OCI-LY1 (cell line): ENCODE measurements around the gene CBFA2T2.
"Not testable (repeated sequence)": the region's sequence is repeated elsewhere in the genome, so short reads cannot be mapped to it uniquely, and the experiment has no call there.

Source experiments
- H2AFZ ChIP-seq: fragments of 200-600 bp; sonication (generic), shearing (Covaris generic); 2 replicates; pipeline ENCODE4 v1.6.0; 2014; ENCODE audit warnings: antibody characterized with exemption, mild to moderate bottlenecking, low read length
- H3F3A ChIP-seq: fragments of 200-600 bp; sonication (generic), shearing (Covaris generic); 2 replicates; pipeline ENCODE4 v1.6.0; 2014; ENCODE audit warnings: mild to moderate bottlenecking, antibody characterized with exemption, low read length, moderate library complexity; ENCODE audit not compliant: insufficient read depth
- H3K27ac ChIP-seq: fragments of 200-600 bp; sonication (generic); 2 replicates; pipeline ENCODE4 v1.5.1; 2014; ENCODE audit warnings: low read length, mixed run types, mild to moderate bottlenecking, low read depth; ENCODE audit not compliant: poor library complexity, severe bottlenecking
- H3K27me3 ChIP-seq: fragments of 200-600 bp; sonication (generic); 2 replicates; pipeline ENCODE4 v1.6.0; 2014; ENCODE audit warnings: antibody characterized with exemption, mild to moderate bottlenecking, low read length, moderate library complexity; ENCODE audit not compliant: insufficient read depth
- H3K36me3 ChIP-seq: fragments of 200-600 bp; sonication (generic); 2 replicates; pipeline ENCODE4 v1.6.1; 2014; ENCODE audit warnings: mild to moderate bottlenecking, antibody characterized with exemption, low read length, moderate library complexity, mixed read lengths; ENCODE audit not compliant: insufficient read depth
- H3K4me1 ChIP-seq: fragments of 200-600 bp; sonication (generic); 2 replicates; pipeline ENCODE4 v1.5.1; 2014; ENCODE audit warnings: mild to moderate bottlenecking, low read length, moderate library complexity; ENCODE audit not compliant: insufficient read depth, severe bottlenecking
- H3K4me2 ChIP-seq: fragments of 200-600 bp; sonication (generic), shearing (Covaris generic); 2 replicates; pipeline ENCODE4 v1.6.1; 2014; ENCODE audit warnings: low read length
- H3K4me3 ChIP-seq: fragments of 200-600 bp; sonication (generic); 2 replicates; pipeline ENCODE4 v1.5.1; 2014; ENCODE audit warnings: low read length, low read depth, mild to moderate bottlenecking, mixed read lengths; ENCODE audit not compliant: poor library complexity, severe bottlenecking
- H3K79me2 ChIP-seq: fragments of 200-600 bp; shearing (Covaris generic); 2 replicates; pipeline ENCODE4 v1.6.1; 2016; ENCODE audit warnings: mixed run types, low read length, mixed read lengths; ENCODE audit not compliant: insufficient read depth
- H3K9ac ChIP-seq: fragments of 200-600 bp; sonication (generic), shearing (Covaris generic); 2 replicates; pipeline ENCODE4 v1.6.1; 2014; ENCODE audit warnings: mild to moderate bottlenecking, low read length, mixed read lengths
- H3K9me2 ChIP-seq: fragments of 200-600 bp; sonication (generic), shearing (Covaris generic); 2 replicates; pipeline ENCODE4 v1.6.1; 2014; ENCODE audit warnings: low read depth, mild to moderate bottlenecking, low read length, mixed read lengths
- H3K9me3 ChIP-seq: fragments of 200-600 bp; shearing (Covaris generic); 2 replicates; pipeline ENCODE4 v1.6.1; 2014; ENCODE audit warnings: low read length, mixed read lengths
- H4K20me1 ChIP-seq: fragments of 200-600 bp; sonication (generic), shearing (Covaris generic); 2 replicates; pipeline ENCODE4 v1.6.0; 2016; ENCODE audit warnings: mild to moderate bottlenecking, low read length; ENCODE audit not compliant: insufficient read depth
- CTCF ChIP-seq: fragments of 200-600 bp; sonication (generic), shearing (Covaris generic); IDR thresholded peaks from 2 replicates; pipeline ENCODE4 v1.5.1; 2017; ENCODE audit warnings: mild to moderate bottlenecking, antibody characterized with exemption, low read length, moderate library complexity, mixed read lengths
- EZH2 ChIP-seq: fragments of 200-600 bp; sonication (generic), shearing (Covaris generic); IDR thresholded peaks from 2 replicates; pipeline ENCODE4 v1.8.0; 2017; ENCODE audit warnings: borderline replicate concordance, mixed run types, mild to moderate bottlenecking, antibody characterized with exemption, low read length, moderate library complexity, mixed read lengths

Gene CBFA2T2

GRCh38 chr20:33490023-33490933 is at the start of gene CBFA2T2:
Gene CBFA2T2, plus strand, starts transcription at chr20:33490096. Its CDS starts 172 bp downstream, at chr20:33490268.
- Histone ChIP-seq H3K9me2 (no peaks in the 10 kb centered on the region), H3K9ac (peak within 1 kb of the TSS; percentile 96)

GRCh38 chr20:33440562-33440961 is 49.3 kb upstream of the CBFA2T2 start:
- H3K27me3 ChIP-seq, H3K9me2 ChIP-seq, H4K20me1 ChIP-seq, H3K9ac ChIP-seq, H3K9me3 ChIP-seq, H2AFZ ChIP-seq, H3K79me2 ChIP-seq, H3K4me3 ChIP-seq, H3K36me3 ChIP-seq, H3F3A ChIP-seq: not testable (repeated sequence)
- Histone ChIP-seq H3K4me2 (peak overlapping the region; percentile 94; the same call in 1 of the 2 replicates), H3K27ac (peak overlapping the region; percentile 60), H3K4me1 (peaks cover 56% of the 10 kb centered on the region)

More at GRCh38 chr20:33490023-33490933, at the start of gene CBFA2T2:
- no peaks in the 10 kb centered on the region for H3F3A ChIP-seq
- H4K20me1 ChIP-seq = no peaks in the 10 kb centered on the region
- H2AFZ ChIP-seq = peak within 1 kb of the TSS; percentile 89; the same call in 1 of the 2 replicates
- H3K9me3 ChIP-seq = no peaks in the 10 kb centered on the region
- peaks cover 20% of the 10 kb centered on the region for H3K79me2 ChIP-seq
- peak within 1 kb of the TSS; percentile 100 for H3K4me2 ChIP-seq
- no peaks in the 10 kb centered on the region for H3K27me3 ChIP-seq
- H3K4me1 ChIP-seq = peaks cover 23% of the 10 kb centered on the region
- peak within 1 kb of the TSS; percentile 89 for H3K4me3 ChIP-seq
- TF ChIP-seq EZH2 (no peak), CTCF (no peak)
- peak within 1 kb of the TSS; percentile 77 for H3K27ac ChIP-seq
- H3K36me3 ChIP-seq = no peaks in the 10 kb centered on the region

- H3K9ac ChIP-seq = no peak overlapping the region
Observed at GRCh38 chr20:33441142-33441955, 48.5 kb upstream of the CBFA2T2 start.

More at GRCh38 chr20:33441142-33441955, 48.5 kb upstream of the CBFA2T2 start:
- Histone ChIP-seq H3K27me3 (no peaks in the 10 kb centered on the region), H3K4me2 (peak overlapping the region; percentile 94), H4K20me1 (no peaks in the 10 kb centered on the region), H3K4me3 (no peak overlapping the region), H3F3A (peaks cover 5% of the 10 kb centered on the region; the same call in 1 of the 2 replicates), H2AFZ (no peak overlapping the region), H3K36me3 (no peaks in the 10 kb centered on the region), H3K79me2 (no peaks in the 10 kb centered on the region), H3K27ac (peak overlapping the region; percentile 60), H3K9me2 (no peaks in the 10 kb centered on the region), H3K9me3 (no peaks in the 10 kb centered on the region), H3K4me1 (peaks cover 64% of the 10 kb centered on the region)
- no peak for TF ChIP-seq EZH2
- TF ChIP-seq CTCF = no peak
